Endodermal cell (in vitro differentiated cells): ENCODE data around the gene TBC1D10B. TPM values are rescaled to one million over a fixed set of nuclear protein-coding genes. Genes with fewer than 3 reads are reported as not detected.

Source experiments
- DNase-seq: peaks from one replicate; pipeline ENCODE4 v3.0.0-alpha.2; 2017
- H3K27ac ChIP-seq: 2 replicates; pipeline ENCODE4 v1.5.1; 2013; ENCODE audit warnings: mild to moderate bottlenecking, low read depth, low read length, moderate library complexity
- H3K27me3 ChIP-seq: 2 replicates; pipeline ENCODE4 v1.6.1; 2013; ENCODE audit warnings: mild to moderate bottlenecking, low read length, moderate library complexity; ENCODE audit not compliant: insufficient read depth, control insufficient read depth, poor library complexity, severe bottlenecking
- H3K36me3 ChIP-seq: 2 replicates; pipeline ENCODE4 v1.7.0; 2013; ENCODE audit warnings: mild to moderate bottlenecking, low read length, moderate library complexity; ENCODE audit not compliant: control insufficient read depth, insufficient read depth
- H3K4me1 ChIP-seq: one replicate; pipeline ENCODE4 v1.7.0; 2013; ENCODE audit warnings: low read length; ENCODE audit not compliant: control insufficient read depth, insufficient read depth
- H3K4me3 ChIP-seq: 2 replicates; pipeline ENCODE4 v1.5.1; 2013; ENCODE audit warnings: mild to moderate bottlenecking, low read length, moderate library complexity
- H3K9ac ChIP-seq: 2 replicates; pipeline ENCODE4 v1.6.1; 2013; ENCODE audit warnings: mild to moderate bottlenecking, low read length, moderate library complexity; ENCODE audit not compliant: poor library complexity, severe bottlenecking; ENCODE audit errors: extremely low read depth
- H3K9me3 ChIP-seq: 2 replicates; pipeline ENCODE4 v1.6.1; 2013; ENCODE audit warnings: mild to moderate bottlenecking, low read length, moderate library complexity; ENCODE audit not compliant: control insufficient read depth
- H3K27ac Mint-ChIP-seq: 2 replicates; pipeline ENCODE4 v1.8.0; 2020; ENCODE audit warnings: mixed read lengths
- H3K27me3 Mint-ChIP-seq: 2 replicates; pipeline ENCODE4 v1.8.0; 2021; ENCODE audit warnings: mild to moderate bottlenecking, mixed read lengths; ENCODE audit not compliant: insufficient read depth
- H3K36me3 Mint-ChIP-seq: 2 replicates; pipeline ENCODE4 v1.8.0; 2020; ENCODE audit warnings: low read depth, mixed read lengths
- H3K4me1 Mint-ChIP-seq: 2 replicates; pipeline ENCODE4 v1.8.0; 2020; ENCODE audit warnings: mixed read lengths
- H3K4me3 Mint-ChIP-seq: 2 replicates; pipeline ENCODE4 v1.8.0; 2020; ENCODE audit warnings: mild to moderate bottlenecking, moderate library complexity, mixed read lengths
- H3K9me3 Mint-ChIP-seq: 2 replicates; pipeline ENCODE4 v1.8.0; 2020; ENCODE audit warnings: mild to moderate bottlenecking, mixed read lengths
- WGBS, 2 experiments: methylation state at CpG; one replicate each; pipeline versions ENCODE4 v1.1.5 to v1.1.7; 2013; ENCODE audit warnings: missing lambda C conversion rate in 2 of 2, mixed read lengths in 1 of 2; ENCODE audit not compliant: insufficient coverage in 1 of 2, insufficient read length in 1 of 2; 5-methylcytosine and 5-hydroxymethylcytosine counted together
- long read RNA-seq, 4 experiments: library from polyadenylated mRNA in 2 of 4; library from RNA in 1 of 4; library from capped mRNA in 1 of 4; stranded (forward) in 3 of 4; unstranded in 1 of 4; transcript quantifications; one replicate each; pipeline ENCODE4 v2.0.0, GENCODE V29; 2020 to 2021; ENCODE audit warnings: inconsistent platforms in 1 of 4
- polyA plus RNA-seq, 2 experiments: library from polyadenylated mRNA; stranded (reverse); fragments of 50-300 nt; gene quantifications; one replicate each; pipeline ENCODE4 v1.2.3, GENCODE V29; 2013
- total RNA-seq, 2 donors: library from RNA; stranded (reverse); fragmentation: NEBNext Ultra II Directional in 1 of 2; extraction: Animal tissue kit (Norgen Biotek cat#: 25700) in 1 of 2; gene quantifications; 2 replicates in 1 of 2; 3 replicates in 1 of 2; pipeline ENCODE4 v1.2.1, GENCODE V29; 2021
- TF ChIP-seq, protein P1 (sequence below): fragments of 200-600 bp; sonication (generic); conservative IDR thresholded peaks from 2 replicates; pipeline ENCODE4 v1.5.0; 2021; ENCODE audit warnings: antibody characterized with exemption, mild to moderate bottlenecking

Gene TBC1D10B, protein sequence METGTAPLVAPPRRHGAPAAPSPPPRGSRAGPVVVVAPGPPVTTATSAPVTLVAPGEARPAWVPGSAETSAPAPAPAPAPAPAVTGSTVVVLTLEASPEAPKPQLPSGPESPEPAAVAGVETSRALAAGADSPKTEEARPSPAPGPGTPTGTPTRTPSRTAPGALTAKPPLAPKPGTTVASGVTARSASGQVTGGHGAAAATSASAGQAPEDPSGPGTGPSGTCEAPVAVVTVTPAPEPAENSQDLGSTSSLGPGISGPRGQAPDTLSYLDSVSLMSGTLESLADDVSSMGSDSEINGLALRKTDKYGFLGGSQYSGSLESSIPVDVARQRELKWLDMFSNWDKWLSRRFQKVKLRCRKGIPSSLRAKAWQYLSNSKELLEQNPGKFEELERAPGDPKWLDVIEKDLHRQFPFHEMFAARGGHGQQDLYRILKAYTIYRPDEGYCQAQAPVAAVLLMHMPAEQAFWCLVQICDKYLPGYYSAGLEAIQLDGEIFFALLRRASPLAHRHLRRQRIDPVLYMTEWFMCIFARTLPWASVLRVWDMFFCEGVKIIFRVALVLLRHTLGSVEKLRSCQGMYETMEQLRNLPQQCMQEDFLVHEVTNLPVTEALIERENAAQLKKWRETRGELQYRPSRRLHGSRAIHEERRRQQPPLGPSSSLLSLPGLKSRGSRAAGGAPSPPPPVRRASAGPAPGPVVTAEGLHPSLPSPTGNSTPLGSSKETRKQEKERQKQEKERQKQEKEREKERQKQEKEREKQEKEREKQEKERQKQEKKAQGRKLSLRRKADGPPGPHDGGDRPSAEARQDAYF
- 10 to 100 TPM; 30.7 to 36.3 TPM for total RNA-seq
- 32.4 TPM for polyA plus RNA-seq (2013, experiment 1 of 2)
- 27.8 TPM for polyA plus RNA-seq (2013, experiment 2 of 2)
- long read RNA-seq, experiment 1, partial matches to known transcripts: 1 of 10 reads
- long read RNA-seq, experiment 1, other reads (novel, unspliced or antisense): 7 of 10 reads
- long read RNA-seq, experiment 2, transcript TBC1D10B-201 (9 exons, 3,350 nt): major isoform, 40 of 53 reads
- long read RNA-seq, experiment 2, partial matches to known transcripts: 4 of 53 reads
- long read RNA-seq, experiment 2, other reads (novel, unspliced or antisense): 9 of 53 reads
- long read RNA-seq, experiment 3, partial matches to known transcripts: 1 of 2 reads
- long read RNA-seq, experiment 3, other reads (novel, unspliced or antisense): 1 of 2 reads
- long read RNA-seq, experiment 4, partial matches to known transcripts: 0 of 1 reads
- long read RNA-seq, experiment 4, other reads (novel, unspliced or antisense): 1 of 1 reads

DNA sequence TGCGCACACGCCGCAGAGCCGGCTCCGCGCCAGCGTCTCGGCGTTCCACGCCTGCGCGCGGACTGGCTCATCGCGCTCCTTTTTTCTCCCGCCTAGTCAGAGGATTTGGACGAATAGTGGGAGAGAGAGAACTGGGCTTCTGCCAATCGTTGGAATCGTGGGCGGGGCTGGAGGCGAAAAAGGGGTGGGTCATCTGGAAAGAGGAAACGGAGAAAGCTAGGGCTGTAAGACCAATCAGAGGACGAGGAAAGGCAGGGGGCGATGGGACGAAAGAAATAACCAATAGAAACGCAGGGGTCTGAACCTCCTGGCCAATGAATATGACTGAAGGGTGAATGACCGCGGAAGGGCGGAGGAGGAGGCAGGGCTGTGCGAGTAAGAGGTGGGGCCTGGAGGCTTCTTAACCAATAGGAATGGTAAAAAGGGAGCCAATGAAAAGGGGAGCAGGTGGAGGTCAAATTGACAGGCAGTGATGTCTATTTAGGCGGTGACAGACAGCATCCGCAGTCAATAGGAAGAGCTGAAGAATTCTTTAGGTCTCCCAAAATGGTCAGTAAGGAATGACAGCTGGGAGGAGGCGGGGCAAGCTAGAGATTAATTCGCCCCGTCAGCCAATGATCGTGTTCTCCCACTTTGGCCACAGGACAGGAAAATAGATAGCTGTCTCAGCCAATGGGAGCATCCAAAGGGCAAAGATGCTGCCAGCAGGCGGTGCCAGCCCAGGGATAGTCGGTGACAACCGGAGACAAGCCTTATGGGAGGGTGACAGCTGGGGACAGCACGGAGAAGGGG, at the start of gene TBC1D10B:
TSS of gene TBC1D10B (minus strand) at position 39 of the 792 bp plus-strand sequence. CDS start 311 bp downstream, outside the sequence.
- no peaks in the 10 kb centered on the region for H3K9me3 Mint-ChIP-seq
- peak within 1 kb of the TSS; percentile 70 for H3K4me3 Mint-ChIP-seq
- DNase-seq: peak; percentile 100
- no peaks in the 10 kb centered on the region for H3K27me3 Mint-ChIP-seq
- peaks cover 5% of the 10 kb centered on the region for H3K36me3 Mint-ChIP-seq
- TF ChIP-seq, protein P1, sequence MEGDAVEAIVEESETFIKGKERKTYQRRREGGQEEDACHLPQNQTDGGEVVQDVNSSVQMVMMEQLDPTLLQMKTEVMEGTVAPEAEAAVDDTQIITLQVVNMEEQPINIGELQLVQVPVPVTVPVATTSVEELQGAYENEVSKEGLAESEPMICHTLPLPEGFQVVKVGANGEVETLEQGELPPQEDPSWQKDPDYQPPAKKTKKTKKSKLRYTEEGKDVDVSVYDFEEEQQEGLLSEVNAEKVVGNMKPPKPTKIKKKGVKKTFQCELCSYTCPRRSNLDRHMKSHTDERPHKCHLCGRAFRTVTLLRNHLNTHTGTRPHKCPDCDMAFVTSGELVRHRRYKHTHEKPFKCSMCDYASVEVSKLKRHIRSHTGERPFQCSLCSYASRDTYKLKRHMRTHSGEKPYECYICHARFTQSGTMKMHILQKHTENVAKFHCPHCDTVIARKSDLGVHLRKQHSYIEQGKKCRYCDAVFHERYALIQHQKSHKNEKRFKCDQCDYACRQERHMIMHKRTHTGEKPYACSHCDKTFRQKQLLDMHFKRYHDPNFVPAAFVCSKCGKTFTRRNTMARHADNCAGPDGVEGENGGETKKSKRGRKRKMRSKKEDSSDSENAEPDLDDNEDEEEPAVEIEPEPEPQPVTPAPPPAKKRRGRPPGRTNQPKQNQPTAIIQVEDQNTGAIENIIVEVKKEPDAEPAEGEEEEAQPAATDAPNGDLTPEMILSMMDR: peak; percentile 55
- peaks cover 9% of the 10 kb centered on the region for H3K4me1 ChIP-seq
- peaks cover 40% of the 10 kb centered on the region for H3K4me1 Mint-ChIP-seq
- peaks cover 6% of the 10 kb centered on the region for H3K36me3 ChIP-seq
- H3K9ac ChIP-seq: peak within 1 kb of the TSS; percentile 38
- H3K9me3 ChIP-seq: no peaks in the 10 kb centered on the region
- H3K27me3 ChIP-seq: no peaks in the 10 kb centered on the region
- peak within 1 kb of the TSS; percentile 69 for H3K27ac ChIP-seq
- WGBS, 2 experiments: 0 to 1% methylated on average over 20 to 40 of the region's 40 CpGs
- H3K4me3 ChIP-seq: peak within 1 kb of the TSS; percentile 93
- H3K27ac Mint-ChIP-seq: peak within 1 kb of the TSS; percentile 87

DNA sequence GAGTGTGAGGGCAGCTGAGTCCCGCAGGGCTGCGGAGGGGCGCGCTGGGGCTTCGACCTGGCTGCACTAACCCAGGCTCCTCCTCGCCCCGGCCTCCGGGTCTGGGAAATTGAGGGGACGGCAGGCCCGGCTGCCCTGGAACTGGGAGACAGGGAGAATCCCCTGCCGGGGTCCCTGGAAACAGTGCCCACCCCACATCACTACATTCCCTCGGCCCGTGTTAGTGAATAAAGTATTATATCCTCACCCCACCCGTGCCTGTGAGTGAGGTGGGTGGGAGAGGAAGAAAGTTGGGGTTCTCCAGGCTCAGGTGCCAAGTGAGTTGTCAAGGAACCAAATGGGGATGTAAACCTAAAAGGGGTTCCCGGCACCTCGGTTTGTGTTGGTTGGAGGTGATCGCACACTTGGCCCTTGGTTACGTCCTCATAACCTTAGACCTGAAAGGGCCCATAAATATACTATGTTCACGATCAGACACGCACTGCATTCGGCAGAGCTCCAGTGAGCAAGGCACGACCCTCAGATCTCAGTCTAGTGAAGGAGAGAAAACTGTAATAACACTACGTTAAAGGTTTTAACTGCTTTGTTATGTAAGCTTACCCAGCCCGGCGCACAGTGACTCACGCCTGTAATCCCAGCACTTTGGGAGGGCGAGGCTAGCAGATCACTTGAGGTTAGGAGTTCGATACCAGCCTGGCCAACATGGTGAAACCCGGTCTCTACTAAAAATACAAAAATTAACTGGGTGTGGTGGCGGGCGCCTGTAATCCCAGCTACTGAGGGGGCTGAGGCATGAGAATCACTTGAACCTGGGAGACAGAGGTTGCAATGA, 48.3 kb upstream of the TBC1D10B start:
- Mint-ChIP-seq H3K27ac (no peak overlapping the region), H3K9me3 (no peaks in the 10 kb centered on the region), H3K4me3 (peak overlapping the region; percentile 26), H3K27me3 (no peaks in the 10 kb centered on the region), H3K4me1 (peaks cover 15% of the 10 kb centered on the region), H3K36me3 (peaks cover 50% of the 10 kb centered on the region)
- no peaks in the 10 kb centered on the region for H3K4me1 ChIP-seq
- H3K27ac ChIP-seq: no peak overlapping the region
- H3K36me3 ChIP-seq: peaks cover 44% of the 10 kb centered on the region
- H3K4me3 ChIP-seq: peak overlapping the region; percentile 70
- no peak for DNase-seq
- WGBS, 2 experiments: 72 to 95% methylated on average over 14 to 27 of the region's 31 CpGs
- peak overlapping the region; percentile 20 for H3K9ac ChIP-seq
- TF ChIP-seq, protein P1: peak; percentile 3
- no peaks in the 10 kb centered on the region for H3K9me3 ChIP-seq
- H3K27me3 ChIP-seq: no peaks in the 10 kb centered on the region
